ENCODE data around the gene CSNK1G2. TPM values are rescaled to one million over a fixed set of nuclear protein-coding genes. Genes with fewer than 3 reads are reported as not detected.

CSNK1G2 gene
- total RNA-seq, 1 donor from 2014 or later: 90.7 TPM

GRCh38 chr19:2018752-2019151 is 77.8 kb downstream of the CSNK1G2 start:
- peaks cover 10% of the 10 kb centered on the region for H3K4me1 Mint-ChIP-seq (ENCODE audit: low read depth)
- DNase-seq (ENCODE audit: low spot score): no peak
- peaks cover 3% of the 10 kb centered on the region for H3K27me3 Mint-ChIP-seq (ENCODE audit: low read depth)
- intact Hi-C loops (cut with micrococcal nuclease): loop anchor here (1.0 to 10.0 kb wide), 3 partner anchors 52 to 136 kb away; partner anchors contain the start of gene AP3D1
- H3K27ac Mint-ChIP-seq: no peak overlapping the region
- peaks cover 6% of the 10 kb centered on the region for H3K9me3 Mint-ChIP-seq
- H3K36me3 Mint-ChIP-seq (ENCODE audit: low read depth): no peaks in the 10 kb centered on the region
- H3K4me3 Mint-ChIP-seq (ENCODE audit: low read depth): no peak overlapping the region

GRCh38 chr19:2021453-2022140 is 80.6 kb downstream of the CSNK1G2 start:
- H3K36me3 Mint-ChIP-seq (ENCODE audit: low read depth): no peaks in the 10 kb centered on the region
- peaks cover 10% of the 10 kb centered on the region for H3K9me3 Mint-ChIP-seq
- no peak overlapping the region for H3K4me3 Mint-ChIP-seq (ENCODE audit: low read depth)
- no peak for DNase-seq (ENCODE audit: low spot score)
- intact Hi-C loops (cut with micrococcal nuclease): no loop called here
- peaks cover 8% of the 10 kb centered on the region for H3K4me1 Mint-ChIP-seq (ENCODE audit: low read depth)
- H3K27ac Mint-ChIP-seq: no peak overlapping the region
- peaks cover 3% of the 10 kb centered on the region for H3K27me3 Mint-ChIP-seq (ENCODE audit: low read depth)

GRCh38 chr19:2022289-2022688 is 81.3 kb downstream of the CSNK1G2 start:
- peaks cover 3% of the 10 kb centered on the region for H3K27me3 Mint-ChIP-seq (ENCODE audit: low read depth)
- DNase-seq (ENCODE audit: low spot score): no peak
- intact Hi-C loops (cut with micrococcal nuclease): no loop called here
- no peaks in the 10 kb centered on the region for H3K36me3 Mint-ChIP-seq (ENCODE audit: low read depth)
- H3K4me3 Mint-ChIP-seq (ENCODE audit: low read depth): no peak overlapping the region
- H3K4me1 Mint-ChIP-seq (ENCODE audit: low read depth): peaks cover 8% of the 10 kb centered on the region
- H3K9me3 Mint-ChIP-seq: peaks cover 10% of the 10 kb centered on the region
- H3K27ac Mint-ChIP-seq: no peak overlapping the region

- H3K4me3 Mint-ChIP-seq (ENCODE audit: low read depth): no peak overlapping the region
- H3K27ac Mint-ChIP-seq: no peak overlapping the region
- peaks cover 3% of the 10 kb centered on the region for H3K4me1 Mint-ChIP-seq (ENCODE audit: low read depth)
- intact Hi-C loops (cut with micrococcal nuclease): no loop called here
- H3K27me3 Mint-ChIP-seq (ENCODE audit: low read depth): peaks cover 3% of the 10 kb centered on the region
- no peaks in the 10 kb centered on the region for H3K36me3 Mint-ChIP-seq (ENCODE audit: low read depth)
- DNase-seq (ENCODE audit: low spot score): no peak
- peaks cover 10% of the 10 kb centered on the region for H3K9me3 Mint-ChIP-seq
Observed at GRCh38 chr19:2026770-2027169, 85.8 kb downstream of the CSNK1G2 start.

GRCh38 chr19:2027361-2027760 is 86.4 kb downstream of the CSNK1G2 start:
- Mint-ChIP-seq H3K27me3 (ENCODE audit: low read depth) (peaks cover 2% of the 10 kb centered on the region), H3K4me3 (ENCODE audit: low read depth) (no peak overlapping the region), H3K9me3 (peaks cover 10% of the 10 kb centered on the region), H3K4me1 (ENCODE audit: low read depth) (peaks cover 7% of the 10 kb centered on the region), H3K27ac (no peak overlapping the region), H3K36me3 (ENCODE audit: low read depth) (no peaks in the 10 kb centered on the region)
- intact Hi-C loops (cut with micrococcal nuclease): no loop called here
- DNase-seq (ENCODE audit: low spot score): no peak

Other genes starting within 250 kb of the CSNK1G2 start
- not detected in 2 replicates for gene ONECUT3, start 187.7 kb upstream of the CSNK1G2 start, total RNA-seq
- 11.3 and 11.5 TPM in 2 replicates for gene ATP8B3, start 128.9 kb upstream of the CSNK1G2 start, total RNA-seq
- gene REXO1, start 92.7 kb upstream of the CSNK1G2 start, total RNA-seq: 55.2 and 56.6 TPM in 2 replicates
- gene KLF16, start 77.6 kb upstream of the CSNK1G2 start, total RNA-seq: 31.2 and 32.1 TPM in 2 replicates
- 100 and 102 TPM in 2 replicates for gene ABHD17A, start 55.7 kb upstream of the CSNK1G2 start, total RNA-seq
- gene ADAT3, start 35.8 kb upstream of the CSNK1G2 start, total RNA-seq: 9.1 and 9.9 TPM in 2 replicates
- gene SCAMP4, start 35.8 kb upstream of the CSNK1G2 start, total RNA-seq: 35.9 and 37.9 TPM in 2 replicates
- gene BTBD2, start 74.5 kb downstream of the CSNK1G2 start, total RNA-seq: 41.3 and 47.0 TPM in 2 replicates
- 161 and 176 TPM in 2 replicates for gene MKNK2, start 110.1 kb downstream of the CSNK1G2 start, total RNA-seq
- 175 and 181 TPM in 2 replicates for gene MOB3A, start 155.2 kb downstream of the CSNK1G2 start, total RNA-seq
- 7.6 and 9.5 TPM in 2 replicates for gene IZUMO4, start 155.7 kb downstream of the CSNK1G2 start, total RNA-seq
- 101 and 103 TPM in 2 replicates for gene AP3D1, start 210.4 kb downstream of the CSNK1G2 start, total RNA-seq
- gene DOT1L, start 222.8 kb downstream of the CSNK1G2 start, total RNA-seq: 115 and 121 TPM in 2 replicates